Activated CD4-positive, alpha-beta T cell treated with anti-CD3 and anti-CD28 coated beads, Interleukin-2, amount 10 ng/mL, durations not matched to agents 7 days and 5 days (primary cell): ENCODE results near the gene KCNMA1. TPM values are rescaled to one million over a fixed set of nuclear protein-coding genes. Genes with fewer than 3 reads are reported as not detected.

Experiments
- CTCF ChIA-PET: fragments of 350-600 bp; sonication (Branson Sonifier 250); formaldehyde crosslinking; loops from one replicate; lab custom pipeline; 2021; ENCODE audit warnings: antibody characterized with exemption; lab: Charles Lee
- POLR2A ChIA-PET: fragments of 350-600 bp; sonication (Branson Sonifier 250); formaldehyde crosslinking; loops from one replicate; lab custom pipeline; 2021; ENCODE audit warnings: antibody characterized with exemption; lab: Charles Lee
- DNase-seq: peaks from one replicate; pipeline ENCODE4 v3.0.0-alpha.2; 2020
- H3K27ac Mint-ChIP-seq: one replicate; pipeline ENCODE4 v1.8.0; 2021; ENCODE audit warnings: mild to moderate bottlenecking, moderate library complexity, mixed read lengths
- H3K27me3 Mint-ChIP-seq: one replicate; pipeline ENCODE4 v1.8.0; 2021; ENCODE audit warnings: mixed read lengths
- H3K36me3 Mint-ChIP-seq: one replicate; pipeline ENCODE4 v1.8.0; 2021; ENCODE audit warnings: low read depth, mixed read lengths
- H3K4me1 Mint-ChIP-seq: one replicate; pipeline ENCODE4 v1.8.0; 2021; ENCODE audit warnings: mixed read lengths
- H3K4me3 Mint-ChIP-seq: one replicate; pipeline ENCODE4 v1.8.0; 2021; ENCODE audit warnings: mild to moderate bottlenecking, moderate library complexity, mixed read lengths
- H3K9me3 Mint-ChIP-seq: one replicate; pipeline ENCODE4 v1.8.0; 2021; ENCODE audit warnings: mixed read lengths
- total RNA-seq, 2 experiments: library from RNA; stranded (reverse); gene quantifications; one replicate each; pipeline ENCODE4 v1.2.3, GENCODE V29; 2021

KCNMA1 gene
- total RNA-seq, 2 experiments from 2014 or later: not detected

- Mint-ChIP-seq H3K36me3 (no peaks in the 10 kb centered on the region), H3K27ac (no peak overlapping the region), H3K27me3 (peaks cover under 1% of the 10 kb centered on the region), H3K9me3 (no peaks in the 10 kb centered on the region), H3K4me1 (peaks cover 16% of the 10 kb centered on the region), H3K4me3 (no peak overlapping the region)
- no peak for DNase-seq
- ChIA-PET POLR2A (no interaction called here), CTCF (no interaction called here)
Measured at GRCh38 chr10:77604941-77605351, 32.7 kb downstream of the KCNMA1 start.

DNA sequence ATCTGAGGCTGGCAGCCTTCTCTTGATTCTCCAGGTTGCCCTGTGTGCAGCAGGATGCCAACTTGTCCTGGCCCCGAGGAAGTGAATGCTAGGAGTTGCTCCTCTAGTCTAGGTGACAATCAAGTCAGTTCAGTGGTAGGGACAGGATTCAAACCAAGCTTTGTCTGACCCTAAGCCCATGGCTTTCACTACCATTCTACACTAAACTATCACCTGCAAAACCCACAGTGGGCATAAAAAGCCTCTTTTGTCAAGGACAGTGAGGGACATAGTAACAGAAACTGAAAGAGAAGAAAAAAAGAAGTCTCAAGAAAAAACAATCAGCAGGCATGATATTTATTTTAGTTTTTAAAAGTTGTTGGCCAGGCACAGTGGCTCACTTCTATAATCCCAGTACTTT lies 33.5 kb downstream of the KCNMA1 start:
- Mint-ChIP-seq H3K9me3 (no peaks in the 10 kb centered on the region), H3K27ac (no peak overlapping the region), H3K27me3 (no peaks in the 10 kb centered on the region), H3K4me3 (no peak overlapping the region), H3K36me3 (no peaks in the 10 kb centered on the region), H3K4me1 (peaks cover 16% of the 10 kb centered on the region)
- POLR2A ChIA-PET: no interaction called here
- DNase-seq: no peak
- CTCF ChIA-PET: no interaction called here

GRCh38 chr10:77603534-77603927 lies 34.1 kb downstream of the KCNMA1 start:
- DNase-seq: no peak
- Mint-ChIP-seq H3K27me3 (peaks cover 1% of the 10 kb centered on the region), H3K36me3 (no peaks in the 10 kb centered on the region), H3K27ac (no peak overlapping the region), H3K9me3 (no peaks in the 10 kb centered on the region), H3K4me1 (peaks cover 16% of the 10 kb centered on the region), H3K4me3 (no peak overlapping the region)
- POLR2A ChIA-PET: no interaction called here
- CTCF ChIA-PET: no interaction called here

DNA sequence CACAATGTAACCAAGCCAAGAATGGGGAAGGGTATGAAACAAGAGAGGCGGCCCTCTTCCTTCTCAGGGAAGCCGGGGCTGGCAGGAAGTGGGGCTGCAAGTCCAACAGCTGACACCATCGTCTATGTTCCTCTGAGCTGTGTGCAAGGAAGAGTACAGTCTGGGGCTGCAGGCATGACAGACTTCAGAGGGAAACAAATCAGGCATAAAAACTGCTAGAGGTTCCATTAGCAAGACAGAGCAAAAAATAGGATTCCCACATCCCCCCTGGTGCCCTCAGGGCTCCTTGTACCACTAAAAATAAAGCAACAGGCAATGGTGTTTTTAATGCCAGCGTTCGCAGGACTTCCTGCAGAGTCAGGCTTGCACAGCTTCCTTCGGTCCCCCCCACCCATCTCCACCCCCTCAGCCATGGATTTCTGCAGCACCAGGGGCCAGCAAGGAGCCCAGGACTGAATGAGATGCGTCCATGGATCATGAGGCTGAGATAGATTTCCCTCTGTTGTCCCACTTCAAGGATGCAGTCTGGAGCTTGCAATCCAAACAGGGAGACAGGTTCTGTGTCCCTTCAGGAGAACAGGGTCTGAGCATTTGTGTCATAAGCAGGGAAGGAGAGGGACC lies 34.6 kb downstream of the KCNMA1 start:
- Mint-ChIP-seq H3K9me3 (no peaks in the 10 kb centered on the region), H3K36me3 (no peaks in the 10 kb centered on the region), H3K27me3 (peaks cover 1% of the 10 kb centered on the region), H3K27ac (no peak overlapping the region), H3K4me3 (no peak overlapping the region), H3K4me1 (peaks cover 16% of the 10 kb centered on the region)
- ChIA-PET POLR2A (no interaction called here), CTCF (interaction anchor here (0.6 kb wide), 1 partner anchor 45 kb away, joined by 3 read pairs; no protein-coding TSS in a partner anchor)
- DNase-seq: no peak

GRCh38 chr10:77602231-77602912 lies 35.2 kb downstream of the KCNMA1 start:
- Mint-ChIP-seq H3K4me3 (no peak overlapping the region), H3K27me3 (peaks cover 1% of the 10 kb centered on the region), H3K36me3 (no peaks in the 10 kb centered on the region), H3K9me3 (no peaks in the 10 kb centered on the region), H3K27ac (no peak overlapping the region), H3K4me1 (peaks cover 16% of the 10 kb centered on the region)
- DNase-seq: no peak
- POLR2A ChIA-PET: no interaction called here
- CTCF ChIA-PET: interaction anchor here (0.6 kb wide), 1 partner anchor 45 kb away, joined by 3 read pairs; no protein-coding TSS in a partner anchor

GRCh38 chr10:77601488-77601887 lies 36.1 kb downstream of the KCNMA1 start:
- Mint-ChIP-seq H3K9me3 (no peaks in the 10 kb centered on the region), H3K27me3 (peaks cover 1% of the 10 kb centered on the region), H3K4me1 (peaks cover 16% of the 10 kb centered on the region), H3K36me3 (no peaks in the 10 kb centered on the region), H3K4me3 (no peak overlapping the region), H3K27ac (no peak overlapping the region)
- ChIA-PET CTCF (no interaction called here), POLR2A (no interaction called here)
- DNase-seq: no peak

DNA sequence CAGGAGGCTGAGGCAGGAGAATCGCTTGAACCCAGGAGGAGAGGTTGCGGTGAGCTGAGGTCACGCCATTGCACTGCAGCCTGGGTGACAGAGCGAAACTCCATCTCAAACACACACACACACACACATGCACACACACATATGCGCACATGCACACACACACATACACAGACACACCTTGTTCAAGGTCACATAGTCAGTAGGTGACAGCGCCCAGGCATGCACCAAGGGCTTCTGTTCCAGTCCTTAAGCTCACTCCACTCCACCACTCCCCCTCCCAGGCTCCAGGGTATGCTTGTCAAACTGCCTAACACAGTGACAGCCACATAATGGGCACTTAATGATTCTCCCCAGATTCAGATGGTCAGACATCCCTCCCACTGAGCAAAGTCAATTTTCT lies 37.0 kb downstream of the KCNMA1 start:
- no peaks in the 10 kb centered on the region for H3K9me3 Mint-ChIP-seq
- ChIA-PET CTCF (no interaction called here), POLR2A (no interaction called here)
- no peak overlapping the region for H3K4me3 Mint-ChIP-seq
- peaks cover 1% of the 10 kb centered on the region for H3K27me3 Mint-ChIP-seq
- H3K4me1 Mint-ChIP-seq: peaks cover 16% of the 10 kb centered on the region
- no peaks in the 10 kb centered on the region for H3K36me3 Mint-ChIP-seq
- H3K27ac Mint-ChIP-seq: no peak overlapping the region
- no peak for DNase-seq

- H3K36me3 Mint-ChIP-seq: no peaks in the 10 kb centered on the region
- CTCF ChIA-PET: no interaction called here
- peaks cover 16% of the 10 kb centered on the region for H3K4me1 Mint-ChIP-seq
- no peaks in the 10 kb centered on the region for H3K9me3 Mint-ChIP-seq
- no peak overlapping the region for H3K4me3 Mint-ChIP-seq
- H3K27me3 Mint-ChIP-seq: peaks cover 1% of the 10 kb centered on the region
- DNase-seq: no peak
- H3K27ac Mint-ChIP-seq: no peak overlapping the region
- POLR2A ChIA-PET: no interaction called here
Measured at GRCh38 chr10:77599651-77600050, 38.0 kb downstream of the KCNMA1 start.

DNA sequence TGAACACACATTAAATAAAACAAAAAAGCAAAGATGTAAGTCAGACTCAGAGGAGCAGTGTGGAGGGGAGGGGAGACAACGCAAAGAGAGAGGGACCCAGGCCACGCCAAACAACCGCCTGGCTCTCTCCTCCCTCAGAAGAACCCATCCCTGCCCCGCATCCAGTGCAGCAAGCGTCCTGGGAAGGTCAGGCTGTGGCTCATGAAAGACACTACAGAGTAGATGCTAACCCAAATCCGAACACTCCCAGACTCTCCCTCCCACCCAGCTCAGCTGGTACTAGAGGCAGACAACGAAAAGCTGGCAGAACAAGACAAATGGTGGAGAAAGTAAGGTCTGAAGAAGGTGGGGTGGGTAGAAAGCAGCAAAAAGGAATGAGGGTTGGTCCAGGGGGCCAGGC lies 39.0 kb downstream of the KCNMA1 start:
- Mint-ChIP-seq H3K36me3 (no peaks in the 10 kb centered on the region), H3K4me1 (peaks cover 11% of the 10 kb centered on the region), H3K9me3 (no peaks in the 10 kb centered on the region), H3K27ac (no peak overlapping the region), H3K27me3 (peaks cover 1% of the 10 kb centered on the region), H3K4me3 (no peak overlapping the region)
- DNase-seq: no peak
- ChIA-PET POLR2A (no interaction called here), CTCF (no interaction called here)

DNA sequence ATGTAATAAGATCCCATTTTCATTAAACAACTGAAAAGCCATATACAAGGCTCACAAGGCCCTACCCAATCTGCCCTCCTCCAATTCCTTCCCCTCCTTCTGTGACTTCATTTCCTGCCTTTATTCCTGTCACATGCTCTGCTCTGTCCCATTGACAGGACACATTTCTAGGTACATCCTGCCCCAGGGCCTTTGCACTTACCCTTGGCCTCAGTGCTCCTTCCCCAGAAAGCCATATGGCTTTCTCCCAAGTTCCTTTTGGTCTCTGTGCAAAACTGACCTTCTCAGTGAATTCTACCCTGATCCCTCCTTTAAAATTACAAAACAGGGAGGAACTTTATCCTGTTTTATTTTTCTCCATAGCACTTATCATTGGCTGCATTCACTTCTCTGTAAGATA lies 40.0 kb downstream of the KCNMA1 start:
- POLR2A ChIA-PET: no interaction called here
- Mint-ChIP-seq H3K27ac (no peak overlapping the region), H3K36me3 (no peaks in the 10 kb centered on the region), H3K4me3 (no peak overlapping the region), H3K27me3 (peaks cover 1% of the 10 kb centered on the region), H3K9me3 (no peaks in the 10 kb centered on the region), H3K4me1 (peaks cover under 1% of the 10 kb centered on the region)
- no peak for DNase-seq
- CTCF ChIA-PET: no interaction called here

GRCh38 chr10:77594471-77594783 lies 43.2 kb downstream of the KCNMA1 start:
- H3K36me3 Mint-ChIP-seq: no peaks in the 10 kb centered on the region
- CTCF ChIA-PET: no interaction called here
- no peaks in the 10 kb centered on the region for H3K4me1 Mint-ChIP-seq
- no peak for DNase-seq
- no peak overlapping the region for H3K4me3 Mint-ChIP-seq
- H3K27me3 Mint-ChIP-seq: peaks cover 1% of the 10 kb centered on the region
- no peak overlapping the region for H3K27ac Mint-ChIP-seq
- no peaks in the 10 kb centered on the region for H3K9me3 Mint-ChIP-seq
- POLR2A ChIA-PET: no interaction called here

GRCh38 chr10:77593771-77594470 lies 43.7 kb downstream of the KCNMA1 start:
- CTCF ChIA-PET: no interaction called here
- Mint-ChIP-seq H3K9me3 (no peaks in the 10 kb centered on the region), H3K4me1 (no peaks in the 10 kb centered on the region), H3K27ac (no peak overlapping the region), H3K4me3 (no peak overlapping the region), H3K27me3 (peaks cover 1% of the 10 kb centered on the region), H3K36me3 (no peaks in the 10 kb centered on the region)
- DNase-seq: no peak
- POLR2A ChIA-PET: no interaction called here

DNA sequence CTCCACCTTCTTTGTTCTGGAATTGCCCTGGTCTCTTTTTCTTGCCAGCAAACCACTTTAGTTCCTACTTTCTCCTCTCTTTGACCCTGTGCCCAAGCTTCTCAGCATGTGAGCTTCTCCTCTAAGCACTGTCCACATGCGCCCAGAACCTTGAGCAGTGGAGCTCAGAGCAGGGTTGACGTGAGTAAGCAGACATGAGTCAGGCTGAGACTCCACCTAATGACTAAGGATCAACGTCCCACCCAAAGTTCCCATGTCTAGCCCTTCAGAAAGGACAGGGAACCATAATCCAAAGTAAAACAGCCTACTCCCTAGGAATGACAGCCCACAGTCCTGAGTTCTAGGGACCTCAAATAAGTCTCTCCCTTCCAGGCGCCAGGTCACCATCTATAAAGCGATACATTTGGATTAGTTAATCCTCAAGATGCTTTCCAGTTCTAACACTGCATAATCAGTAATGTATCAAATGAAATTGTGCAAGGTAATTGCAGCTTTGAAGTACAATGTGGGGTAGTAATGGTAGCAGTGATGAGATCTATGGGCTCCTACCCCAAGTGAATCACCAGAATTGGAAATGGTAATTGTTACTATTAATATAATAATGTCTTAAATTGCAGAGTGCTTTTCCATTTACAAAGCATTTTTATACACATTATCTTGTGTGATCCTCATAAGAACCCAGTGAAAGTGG lies 44.5 kb downstream of the KCNMA1 start:
- DNase-seq: no peak
- H3K27ac Mint-ChIP-seq: no peak overlapping the region
- H3K36me3 Mint-ChIP-seq: no peaks in the 10 kb centered on the region
- no peak overlapping the region for H3K4me3 Mint-ChIP-seq
- H3K9me3 Mint-ChIP-seq: no peaks in the 10 kb centered on the region
- no peaks in the 10 kb centered on the region for H3K4me1 Mint-ChIP-seq
- POLR2A ChIA-PET: no interaction called here
- H3K27me3 Mint-ChIP-seq: no peaks in the 10 kb centered on the region
- CTCF ChIA-PET: no interaction called here
